Ishikawa (cell line): ENCODE data around the gene CLDN7.

Source experiments
- CEBPB ChIP-seq: IDR thresholded peaks from 2 replicates; pipeline ENCODE4 v1.6.1; 2012
- CREB1 ChIP-seq: IDR thresholded peaks from 2 replicates; pipeline ENCODE4 v1.6.1; 2012; ENCODE audit warnings: low read depth
- EGR1 ChIP-seq: IDR thresholded peaks from 2 replicates; pipeline ENCODE4 v1.6.1; 2012
- EP300 ChIP-seq: IDR thresholded peaks from 2 replicates; pipeline ENCODE4 v1.6.1; 2012; ENCODE audit warnings: borderline replicate concordance
- FOXM1 ChIP-seq: IDR thresholded peaks from 2 replicates; pipeline ENCODE4 v1.6.1; 2012; ENCODE audit warnings: low read depth, borderline replicate concordance
- NFIC ChIP-seq: IDR thresholded peaks from 2 replicates; pipeline ENCODE4 v1.6.1; 2012
- RAD21 ChIP-seq: IDR thresholded peaks from 2 replicates; pipeline ENCODE4 v1.6.1; 2012; ENCODE audit warnings: low read depth
- TAF1 ChIP-seq: IDR thresholded peaks from 2 replicates; pipeline ENCODE4 v1.6.1; 2012; ENCODE audit warnings: low read depth, mild to moderate bottlenecking
- YY1 ChIP-seq: IDR thresholded peaks from 2 replicates; pipeline ENCODE4 v1.6.1; 2012; ENCODE audit warnings: low read depth
- ZBTB7A ChIP-seq: IDR thresholded peaks from 2 replicates; pipeline ENCODE4 v1.6.1; 2012; ENCODE audit warnings: low read depth
- TF ChIP-seq, protein P1 (sequence below): IDR thresholded peaks from 2 replicates; pipeline ENCODE4 v1.6.1; 2012; ENCODE audit warnings: low read depth, mild to moderate bottlenecking
- TF ChIP-seq, protein P2 (sequence below): IDR thresholded peaks from 2 replicates; pipeline ENCODE4 v1.6.1; 2012
- TF ChIP-seq, protein P3 (sequence below): IDR thresholded peaks from 2 replicates; pipeline ENCODE4 v1.6.1; 2012

DNA sequence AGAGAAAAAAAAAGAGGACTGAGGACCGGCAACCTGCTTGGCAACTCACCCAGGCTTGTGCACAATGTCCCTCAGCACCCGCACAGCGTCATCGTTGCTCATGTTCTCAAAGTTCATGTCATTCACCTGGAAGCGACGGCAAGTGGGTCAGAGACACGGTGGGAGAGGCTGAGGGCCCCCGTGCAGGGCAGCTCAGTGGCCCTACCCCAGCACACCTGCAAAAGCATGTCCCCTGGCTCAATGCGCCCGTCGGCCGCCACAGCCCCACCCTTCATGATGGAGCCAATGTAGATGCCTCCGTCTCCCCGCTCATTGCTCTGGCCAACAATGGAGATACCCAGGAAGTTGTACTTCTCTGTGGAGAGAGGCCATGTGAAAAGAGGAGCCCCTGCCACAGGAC lies 33.4 kb downstream of the CLDN7 start:
- TF ChIP-seq CEBPB (no peak), NFIC (no peak), EGR1 (no peak), TAF1 (no peak), EP300 (no peak), FOXM1 (no peak), YY1 (no peak), CREB1 (no peak), RAD21 (no peak), ZBTB7A (no peak)
- TF ChIP-seq, protein P1, sequence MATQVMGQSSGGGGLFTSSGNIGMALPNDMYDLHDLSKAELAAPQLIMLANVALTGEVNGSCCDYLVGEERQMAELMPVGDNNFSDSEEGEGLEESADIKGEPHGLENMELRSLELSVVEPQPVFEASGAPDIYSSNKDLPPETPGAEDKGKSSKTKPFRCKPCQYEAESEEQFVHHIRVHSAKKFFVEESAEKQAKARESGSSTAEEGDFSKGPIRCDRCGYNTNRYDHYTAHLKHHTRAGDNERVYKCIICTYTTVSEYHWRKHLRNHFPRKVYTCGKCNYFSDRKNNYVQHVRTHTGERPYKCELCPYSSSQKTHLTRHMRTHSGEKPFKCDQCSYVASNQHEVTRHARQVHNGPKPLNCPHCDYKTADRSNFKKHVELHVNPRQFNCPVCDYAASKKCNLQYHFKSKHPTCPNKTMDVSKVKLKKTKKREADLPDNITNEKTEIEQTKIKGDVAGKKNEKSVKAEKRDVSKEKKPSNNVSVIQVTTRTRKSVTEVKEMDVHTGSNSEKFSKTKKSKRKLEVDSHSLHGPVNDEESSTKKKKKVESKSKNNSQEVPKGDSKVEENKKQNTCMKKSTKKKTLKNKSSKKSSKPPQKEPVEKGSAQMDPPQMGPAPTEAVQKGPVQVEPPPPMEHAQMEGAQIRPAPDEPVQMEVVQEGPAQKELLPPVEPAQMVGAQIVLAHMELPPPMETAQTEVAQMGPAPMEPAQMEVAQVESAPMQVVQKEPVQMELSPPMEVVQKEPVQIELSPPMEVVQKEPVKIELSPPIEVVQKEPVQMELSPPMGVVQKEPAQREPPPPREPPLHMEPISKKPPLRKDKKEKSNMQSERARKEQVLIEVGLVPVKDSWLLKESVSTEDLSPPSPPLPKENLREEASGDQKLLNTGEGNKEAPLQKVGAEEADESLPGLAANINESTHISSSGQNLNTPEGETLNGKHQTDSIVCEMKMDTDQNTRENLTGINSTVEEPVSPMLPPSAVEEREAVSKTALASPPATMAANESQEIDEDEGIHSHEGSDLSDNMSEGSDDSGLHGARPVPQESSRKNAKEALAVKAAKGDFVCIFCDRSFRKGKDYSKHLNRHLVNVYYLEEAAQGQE = no peak
- TF ChIP-seq, protein P2, sequence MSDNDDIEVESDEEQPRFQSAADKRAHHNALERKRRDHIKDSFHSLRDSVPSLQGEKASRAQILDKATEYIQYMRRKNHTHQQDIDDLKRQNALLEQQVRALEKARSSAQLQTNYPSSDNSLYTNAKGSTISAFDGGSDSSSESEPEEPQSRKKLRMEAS = no peak
- TF ChIP-seq, protein P3, sequence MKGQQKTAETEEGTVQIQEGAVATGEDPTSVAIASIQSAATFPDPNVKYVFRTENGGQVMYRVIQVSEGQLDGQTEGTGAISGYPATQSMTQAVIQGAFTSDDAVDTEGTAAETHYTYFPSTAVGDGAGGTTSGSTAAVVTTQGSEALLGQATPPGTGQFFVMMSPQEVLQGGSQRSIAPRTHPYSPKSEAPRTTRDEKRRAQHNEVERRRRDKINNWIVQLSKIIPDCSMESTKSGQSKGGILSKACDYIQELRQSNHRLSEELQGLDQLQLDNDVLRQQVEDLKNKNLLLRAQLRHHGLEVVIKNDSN = no peak
